GM12878 (cell line): ENCODE data around the gene SLC32A1. TPM values are rescaled to one million over a fixed set of nuclear protein-coding genes. Genes with fewer than 3 reads are reported as not detected.

Experiments used
- ATAC-seq: fragments of 200-7000 bp; cut with Tn5 transposase; 3 replicates; pipeline ENCODE4 v1.9.1; 2020; ENCODE audit warnings: mild to moderate bottlenecking, moderate library complexity
- BruUV-seq: library from RNA; stranded (reverse); fragments of 400-500 nt; replicated peaks from 2 replicates; lab custom pipeline; 2021; lab: Mats Ljungman, UMichigan
- CTCF ChIA-PET: fragments of 300-600 bp; sonication (Branson Sonifier 250); formaldehyde crosslinking; extraction: SDS; loops from one replicate; lab custom pipeline; 2021; ENCODE audit warnings: inconsistent platforms; lab: Yijun Ruan, JAX
- POLR2A ChIA-PET: fragments of 350-600 bp; formaldehyde crosslinking; extraction: SDS; loops from one replicate; lab custom pipeline; 2021; ENCODE audit warnings: inconsistent platforms; lab: Charles Lee
- RAD21 ChIA-PET: fragments of 300-600 bp; sonication (Branson Sonifier 250); formaldehyde crosslinking; loops from one replicate; lab custom pipeline; 2023; ENCODE audit warnings: antibody characterized with exemption; ENCODE audit not compliant: unreplicated experiment; lab: Charles Lee
- SMC1A ChIA-PET: fragments of 300-600 bp; sonication (Branson Sonifier 250); formaldehyde crosslinking; loops from one replicate; lab custom pipeline; 2023; ENCODE audit not compliant: unreplicated experiment, uncharacterized antibody; lab: Charles Lee
- DNase-seq: peaks from one replicate; pipeline ENCODE4 v3.0.0-alpha.2; 2011; ENCODE audit warnings: low read depth, low spot score
- FAIRE-seq: peaks from 3 replicates; lab custom pipeline; 2011; peaks lifted over from hg19 to GRCh38; lab: Jason Lieb, UNC
- H2AFZ ChIP-seq: 2 replicates; pipeline ENCODE4 v1.6.0; 2011; ENCODE audit warnings: low read depth, low read length, control low read depth; ENCODE audit not compliant: control insufficient read depth
- H3K27ac ChIP-seq: 2 replicates; pipeline ENCODE4 v1.5.1; 2011; ENCODE audit warnings: control low read depth; ENCODE audit not compliant: control insufficient read depth, insufficient read depth
- H3K27me3 ChIP-seq, 2 experiments: replicated peaks in 1 of 2; 2 replicates each; pipeline versions ENCODE4 v1.6.0 to v1.6.1; 2011; ENCODE audit warnings: low read length in 1 of 2; ENCODE audit not compliant: control insufficient read depth in 2 of 2, insufficient read depth in 2 of 2
- H3K36me3 ChIP-seq, 2 experiments: 2 replicates each; pipeline ENCODE4 v1.5.1; 2011; ENCODE audit warnings: low read length in 1 of 2; ENCODE audit not compliant: control insufficient read depth in 2 of 2, insufficient read depth in 2 of 2
- H3K4me1 ChIP-seq: 2 replicates; pipeline ENCODE4 v1.6.1; 2011; ENCODE audit warnings: mild to moderate bottlenecking, low read length, moderate library complexity, mixed read lengths; ENCODE audit not compliant: control insufficient read depth, insufficient read depth
- H3K4me2 ChIP-seq: 2 replicates; pipeline ENCODE4 v1.6.0; 2011; ENCODE audit warnings: control low read depth; ENCODE audit not compliant: control insufficient read depth, insufficient read depth
- H3K4me3 ChIP-seq: fragments of 200-600 bp; sonication (generic); 2 replicates; pipeline ENCODE4 v1.5.1; 2016
- H3K79me2 ChIP-seq: 2 replicates; pipeline ENCODE4 v1.6.0; 2011; ENCODE audit warnings: low read length; ENCODE audit not compliant: control insufficient read depth, insufficient read depth
- H3K9ac ChIP-seq: 2 replicates; pipeline ENCODE4 v1.8.0; 2011; ENCODE audit warnings: low read length, control low read depth, mixed read lengths; ENCODE audit not compliant: control insufficient read depth, insufficient read depth
- H3K9me3 ChIP-seq: replicated peaks from 3 replicates; pipeline ENCODE4 v1.5.1; 2011; ENCODE audit warnings: mild to moderate bottlenecking, low read length; ENCODE audit not compliant: control insufficient read depth, insufficient read depth
- H4K20me1 ChIP-seq: 2 replicates; pipeline ENCODE4 v1.6.0; 2011; ENCODE audit not compliant: control insufficient read depth, insufficient read depth
- JUNB ChIP-seq: IDR thresholded peaks from 2 replicates; pipeline ENCODE4 v1.6.1; 2016; ENCODE audit warnings: antibody characterized with exemption, mild to moderate bottlenecking
- JUND ChIP-seq: IDR thresholded peaks from 2 replicates; pipeline ENCODE4 v1.6.1; 2012; ENCODE audit warnings: low read depth, mild to moderate bottlenecking, low read length, improper control_type of control experiment, moderate library complexity
- WGBS: methylation state at CpG from one replicate; pipeline ENCODE4 v1.1.6; 2016; ENCODE audit warnings: low lambda C conversion rate; ENCODE audit not compliant: insufficient replicate concordance, insufficient coverage; ENCODE audit errors: missing lambda C conversion rate; 5-methylcytosine and 5-hydroxymethylcytosine counted together
- in situ Hi-C: fragments of 300-500 bp; cut with MboI; formaldehyde crosslinking; loops from 9 replicates; pipeline ENCODE4 v1.14.3; 2018; ENCODE audit warnings: mixed read lengths
- intact Hi-C: fragments of 100-400 bp; cut with micrococcal nuclease; formaldehyde crosslinking; loops from one replicate; pipeline ENCODE4 v1.14.2; 2022; ENCODE audit not compliant: unreplicated experiment
- polyA plus RNA-seq, 11 experiments: library from polyadenylated mRNA; depleted of rRNA in 4 of 11; unstranded in 6 of 11; stranded (reverse) in 5 of 11; fragments of >200 nt; fragmentation: Nextera tagmentation in 4 of 11; fragmentation: Illumina TruSeq in 1 of 11; extraction: Ambion mirVana in 4 of 11; extraction: Trizol in 1 of 11; gene quantifications; 1 replicate in 1 of 11; 2 replicates in 10 of 11; pipeline versions ENCODE4 v1.2.1 to v1.2.3, GENCODE V29; 2011 to 2016; ENCODE audit warnings: inconsistent platforms in 2 of 11, missing spikeins in 2 of 11, low read depth in 1 of 11
- total RNA-seq, 4 experiments: library from RNA; depleted of rRNA in 3 of 4; stranded (reverse); fragments of >200 nt in 3 of 4; fragmentation: Illumina TruSeq in 1 of 4; extraction: Trizol in 1 of 4; gene quantifications; 2 replicates each; pipeline versions ENCODE4 v1.2.1 to v1.2.3, GENCODE V29; 2013 to 2021
- TF ChIP-seq, protein P1 (sequence below): fragments of 450-650 bp; IDR thresholded peaks from 2 replicates; pipeline ENCODE4 v1.6.1; 2017; ENCODE audit warnings: mild to moderate bottlenecking, moderate library complexity
- TF ChIP-seq, protein P2 (sequence below): IDR thresholded peaks from 2 replicates; pipeline ENCODE4 v1.6.1; 2011; ENCODE audit warnings: low read depth, mild to moderate bottlenecking, low read length, moderate library complexity, borderline replicate concordance; ENCODE audit errors: extremely low read depth

SLC32A1 gene
- total and polyA plus RNA-seq, 10 of the 15 experiments (the other 5 are each of a cell fraction or from before 2014, with no cell fraction given), result not detected

DNA sequence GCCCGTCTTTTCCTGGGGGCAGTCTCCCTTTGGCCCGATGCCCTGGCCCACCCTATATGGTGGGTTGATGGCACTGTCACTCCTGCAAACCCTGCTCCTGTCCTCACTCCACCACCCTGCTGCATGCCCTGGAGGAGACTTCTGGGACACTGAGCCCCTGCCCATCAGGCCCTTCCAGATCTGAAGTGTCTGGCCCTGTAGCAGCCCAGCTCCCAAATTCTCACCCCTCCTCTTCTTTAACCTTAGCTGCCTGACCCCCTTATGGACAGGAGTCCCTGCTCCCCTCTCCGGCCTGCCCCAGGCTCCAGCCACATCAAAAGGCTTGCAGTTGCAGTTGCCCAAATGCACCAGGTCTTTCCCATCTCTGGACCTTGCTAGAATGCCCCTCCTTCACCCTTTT lies 20.8 kb upstream of the SLC32A1 start:
- FAIRE-seq (no peak), DNase-seq (no peak), ATAC-seq (no peak)
- Histone ChIP-seq H3K79me2 (no peaks in the 10 kb centered on the region), H3K4me1 (no peaks in the 10 kb centered on the region), H4K20me1 (no peaks in the 10 kb centered on the region), H2AFZ (no peak overlapping the region), H3K27me3 (peaks cover 7 to 9% of the 10 kb centered on the region in 2 experiments; a peak in 3 of 4 replicates), H3K4me3 (no peak overlapping the region), H3K27ac (no peak overlapping the region), H3K9ac (no peak overlapping the region), H3K4me2 (no peak overlapping the region), H3K9me3 (no peaks in the 10 kb centered on the region), H3K36me3 (no peaks in the 10 kb centered on the region)
- TF ChIP-seq, protein P1, sequence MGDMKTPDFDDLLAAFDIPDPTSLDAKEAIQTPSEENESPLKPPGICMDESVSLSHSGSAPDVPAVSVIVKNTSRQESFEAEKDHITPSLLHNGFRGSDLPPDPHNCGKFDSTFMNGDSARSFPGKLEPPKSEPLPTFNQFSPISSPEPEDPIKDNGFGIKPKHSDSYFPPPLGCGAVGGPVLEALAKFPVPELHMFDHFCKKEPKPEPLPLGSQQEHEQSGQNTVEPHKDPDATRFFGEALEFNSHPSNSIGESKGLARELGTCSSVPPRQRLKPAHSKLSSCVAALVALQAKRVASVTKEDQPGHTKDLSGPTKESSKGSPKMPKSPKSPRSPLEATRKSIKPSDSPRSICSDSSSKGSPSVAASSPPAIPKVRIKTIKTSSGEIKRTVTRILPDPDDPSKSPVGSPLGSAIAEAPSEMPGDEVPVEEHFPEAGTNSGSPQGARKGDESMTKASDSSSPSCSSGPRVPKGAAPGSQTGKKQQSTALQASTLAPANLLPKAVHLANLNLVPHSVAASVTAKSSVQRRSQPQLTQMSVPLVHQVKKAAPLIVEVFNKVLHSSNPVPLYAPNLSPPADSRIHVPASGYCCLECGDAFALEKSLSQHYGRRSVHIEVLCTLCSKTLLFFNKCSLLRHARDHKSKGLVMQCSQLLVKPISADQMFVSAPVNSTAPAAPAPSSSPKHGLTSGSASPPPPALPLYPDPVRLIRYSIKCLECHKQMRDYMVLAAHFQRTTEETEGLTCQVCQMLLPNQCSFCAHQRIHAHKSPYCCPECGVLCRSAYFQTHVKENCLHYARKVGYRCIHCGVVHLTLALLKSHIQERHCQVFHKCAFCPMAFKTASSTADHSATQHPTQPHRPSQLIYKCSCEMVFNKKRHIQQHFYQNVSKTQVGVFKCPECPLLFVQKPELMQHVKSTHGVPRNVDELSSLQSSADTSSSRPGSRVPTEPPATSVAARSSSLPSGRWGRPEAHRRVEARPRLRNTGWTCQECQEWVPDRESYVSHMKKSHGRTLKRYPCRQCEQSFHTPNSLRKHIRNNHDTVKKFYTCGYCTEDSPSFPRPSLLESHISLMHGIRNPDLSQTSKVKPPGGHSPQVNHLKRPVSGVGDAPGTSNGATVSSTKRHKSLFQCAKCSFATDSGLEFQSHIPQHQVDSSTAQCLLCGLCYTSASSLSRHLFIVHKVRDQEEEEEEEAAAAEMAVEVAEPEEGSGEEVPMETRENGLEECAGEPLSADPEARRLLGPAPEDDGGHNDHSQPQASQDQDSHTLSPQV, result no peak
- TF ChIP-seq, protein P2, sequence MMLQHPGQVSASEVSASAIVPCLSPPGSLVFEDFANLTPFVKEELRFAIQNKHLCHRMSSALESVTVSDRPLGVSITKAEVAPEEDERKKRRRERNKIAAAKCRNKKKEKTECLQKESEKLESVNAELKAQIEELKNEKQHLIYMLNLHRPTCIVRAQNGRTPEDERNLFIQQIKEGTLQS, result no peak
- TF ChIP-seq JUND (no peak), JUNB (no peak)
- CTCF ChIA-PET, result interaction anchor here (1.0 kb wide), 1 partner anchor 47 kb away, joined by 3 read pairs; no protein-coding TSS in a partner anchor
- SMC1A ChIA-PET, result no interaction called here
- no TSS peak for BruUV-seq
- RAD21 ChIA-PET, result no interaction called here
- in situ Hi-C loops (no loop called here), intact Hi-C loops (no loop called here)
- POLR2A ChIA-PET, result no interaction called here
- 5% methylated on average over 3 of the region's 3 CpGs for WGBS
